ENCODE data around the gene GNPTG.

Gene GNPTG

GRCh38 chr16:1394367-1394951, 42.7 kb downstream of the GNPTG start:
- no peak for DNase-seq (ENCODE audit: low read depth in 2 of 2)

- no peak for DNase-seq (ENCODE audit: low read depth in 2 of 2)
Measured at GRCh38 chr16:1395444-1396031, 43.8 kb downstream of the GNPTG start.

- DNase-seq (ENCODE audit: low read depth in 2 of 2) = no peak
Measured at GRCh38 chr16:1397779-1398178, 46.0 kb downstream of the GNPTG start.

GRCh38 chr16:1398351-1398750, 46.6 kb downstream of the GNPTG start:
- no peak for DNase-seq (ENCODE audit: low read depth in 2 of 2)

- no peak for DNase-seq (ENCODE audit: low read depth in 2 of 2)
Measured at GRCh38 chr16:1398826-1399581, 47.3 kb downstream of the GNPTG start.

- DNase-seq (ENCODE audit: low read depth in 2 of 2) = no peak
Measured at GRCh38 chr16:1401061-1401757, 49.5 kb downstream of the GNPTG start.

- DNase-seq (ENCODE audit: low read depth in 2 of 2) = no peak
Measured at GRCh38 chr16:1401758-1402154, 50.0 kb downstream of the GNPTG start.

GRCh38 chr16:1403036-1403435, 51.3 kb downstream of the GNPTG start:
- no peak for DNase-seq (ENCODE audit: low read depth in 2 of 2)

- no peak for DNase-seq (ENCODE audit: low read depth in 2 of 2)
Measured at GRCh38 chr16:1403733-1404132, 52.0 kb downstream of the GNPTG start.

- no peak for DNase-seq (ENCODE audit: low read depth in 2 of 2)
Measured at GRCh38 chr16:1407753-1408152, 56.0 kb downstream of the GNPTG start.

- DNase-seq (ENCODE audit: low read depth in 2 of 2) = peak; percentile 92 to 95
Measured at GRCh38 chr16:1408171-1408837, 56.6 kb downstream of the GNPTG start.

GRCh38 chr16:1412847-1413246, 61.1 kb downstream of the GNPTG start:
- no peak for DNase-seq (ENCODE audit: low read depth in 2 of 2)
